Activated B cell treated with CpG ODN at 0.5 μM for 24 hours (primary cell): ENCODE measurements around the gene CARD18. TPM values are rescaled to one million over a fixed set of nuclear protein-coding genes. Genes with fewer than 3 reads are reported as not detected.

Experiments
- ATAC-seq: fragments of 200-7000 bp; cut with Tn5 transposase; one replicate; pipeline ENCODE4 v1.10.0; 2021; ENCODE audit warnings: low read depth, mild to moderate bottlenecking, moderate library complexity
- CTCF ChIA-PET: fragments of 350-600 bp; sonication (Branson Sonifier 250); formaldehyde crosslinking; loops from one replicate; lab custom pipeline; 2021; ENCODE audit warnings: antibody characterized with exemption; lab: Charles Lee
- POLR2A ChIA-PET: fragments of 350-600 bp; sonication (Branson Sonifier 250); formaldehyde crosslinking; loops from one replicate; lab custom pipeline; 2021; ENCODE audit warnings: antibody characterized with exemption; lab: Charles Lee
- DNase-seq: peaks from one replicate; pipeline ENCODE4 v3.0.0; 2022
- H3K27ac Mint-ChIP-seq: one replicate; pipeline ENCODE4 v1.8.0; 2020; ENCODE audit warnings: mixed read lengths
- H3K27me3 Mint-ChIP-seq: one replicate; pipeline ENCODE4 v1.8.0; 2021; ENCODE audit warnings: mixed read lengths
- H3K36me3 Mint-ChIP-seq: one replicate; pipeline ENCODE4 v1.8.0; 2021; ENCODE audit warnings: low read depth, mixed read lengths
- H3K4me1 Mint-ChIP-seq: one replicate; pipeline ENCODE4 v1.8.0; 2021; ENCODE audit warnings: mixed read lengths
- H3K4me3 Mint-ChIP-seq: one replicate; pipeline ENCODE4 v1.8.0; 2020; ENCODE audit warnings: mild to moderate bottlenecking, mixed read lengths
- H3K9me3 Mint-ChIP-seq: one replicate; pipeline ENCODE4 v1.8.0; 2020; ENCODE audit warnings: mixed read lengths
- intact Hi-C: fragments of 100-400 bp; cut with micrococcal nuclease; formaldehyde crosslinking; loops from one replicate; pipeline ENCODE4 v1.15.1; 2024
- total RNA-seq: library from RNA; stranded (reverse); gene quantifications from 2 replicates; pipeline ENCODE4 v1.2.3, GENCODE V29; 2022
- TF ChIP-seq, protein P1 (sequence below): fragments of 200-600 bp; IDR thresholded peaks from one replicate; pipeline ENCODE4 v1.8.0; 2022; ENCODE audit warnings: antibody characterized with exemption, mild to moderate bottlenecking

The CARD18 gene
- total RNA-seq, 1 donor from 2014 or later = not detected

DNA sequence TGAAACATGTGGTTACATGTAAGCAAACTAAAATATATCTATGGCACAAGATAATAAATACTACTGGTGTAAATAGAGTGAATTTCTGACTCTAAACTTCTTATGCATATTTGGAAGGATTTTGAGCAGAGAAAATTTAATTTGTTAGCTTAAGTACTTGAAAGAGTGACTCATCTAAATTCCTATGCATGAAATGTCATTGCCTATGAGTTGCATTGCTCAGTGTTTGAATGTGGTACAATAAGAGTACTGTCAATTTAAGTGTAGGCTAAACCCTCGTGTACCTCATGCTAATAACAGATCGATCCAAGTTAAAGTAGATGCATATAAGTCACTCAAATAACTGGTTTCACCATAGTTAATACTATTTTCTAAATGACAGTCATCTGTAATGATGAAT is 5.3 kb upstream of the CARD18 start:
- peaks cover 1% of the 10 kb centered on the region for H3K27me3 Mint-ChIP-seq
- H3K27ac Mint-ChIP-seq = no peak overlapping the region
- DNase-seq (no peak), ATAC-seq (no peak)
- TF ChIP-seq, protein P1, sequence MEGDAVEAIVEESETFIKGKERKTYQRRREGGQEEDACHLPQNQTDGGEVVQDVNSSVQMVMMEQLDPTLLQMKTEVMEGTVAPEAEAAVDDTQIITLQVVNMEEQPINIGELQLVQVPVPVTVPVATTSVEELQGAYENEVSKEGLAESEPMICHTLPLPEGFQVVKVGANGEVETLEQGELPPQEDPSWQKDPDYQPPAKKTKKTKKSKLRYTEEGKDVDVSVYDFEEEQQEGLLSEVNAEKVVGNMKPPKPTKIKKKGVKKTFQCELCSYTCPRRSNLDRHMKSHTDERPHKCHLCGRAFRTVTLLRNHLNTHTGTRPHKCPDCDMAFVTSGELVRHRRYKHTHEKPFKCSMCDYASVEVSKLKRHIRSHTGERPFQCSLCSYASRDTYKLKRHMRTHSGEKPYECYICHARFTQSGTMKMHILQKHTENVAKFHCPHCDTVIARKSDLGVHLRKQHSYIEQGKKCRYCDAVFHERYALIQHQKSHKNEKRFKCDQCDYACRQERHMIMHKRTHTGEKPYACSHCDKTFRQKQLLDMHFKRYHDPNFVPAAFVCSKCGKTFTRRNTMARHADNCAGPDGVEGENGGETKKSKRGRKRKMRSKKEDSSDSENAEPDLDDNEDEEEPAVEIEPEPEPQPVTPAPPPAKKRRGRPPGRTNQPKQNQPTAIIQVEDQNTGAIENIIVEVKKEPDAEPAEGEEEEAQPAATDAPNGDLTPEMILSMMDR = no peak
- intact Hi-C loops = no loop called here
- H3K9me3 Mint-ChIP-seq = no peaks in the 10 kb centered on the region
- no peaks in the 10 kb centered on the region for H3K4me1 Mint-ChIP-seq
- CTCF ChIA-PET = no interaction called here
- H3K36me3 Mint-ChIP-seq = no peaks in the 10 kb centered on the region
- POLR2A ChIA-PET = no interaction called here
- no peak overlapping the region for H3K4me3 Mint-ChIP-seq

DNA sequence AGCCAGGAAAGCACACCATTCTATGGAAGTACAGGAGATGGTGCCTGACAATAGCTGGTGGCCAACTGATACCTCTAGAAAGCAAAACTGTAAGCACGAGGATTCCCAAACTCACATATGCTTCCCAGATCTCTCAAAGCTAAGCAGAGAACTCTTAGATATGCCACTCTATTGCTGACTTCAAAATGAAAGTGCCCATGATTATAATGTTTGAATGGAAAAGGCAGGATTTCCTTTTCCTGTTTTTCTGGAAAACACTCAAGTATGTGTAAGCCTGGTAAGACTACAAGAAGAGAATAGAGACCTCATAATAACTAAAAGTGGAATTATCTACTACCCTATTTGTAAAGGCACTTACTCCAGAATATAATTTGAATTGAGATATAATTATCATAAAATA is 2.6 kb upstream of the CARD18 start:
- H3K27ac Mint-ChIP-seq = no peak overlapping the region
- intact Hi-C loops = no loop called here
- no peaks in the 10 kb centered on the region for H3K4me1 Mint-ChIP-seq
- no peak overlapping the region for H3K4me3 Mint-ChIP-seq
- ATAC-seq (no peak), DNase-seq (no peak)
- ChIA-PET CTCF (no interaction called here), POLR2A (no interaction called here)
- no peaks in the 10 kb centered on the region for H3K36me3 Mint-ChIP-seq
- TF ChIP-seq, protein P1 = no peak
- H3K9me3 Mint-ChIP-seq = no peaks in the 10 kb centered on the region
- peaks cover 1% of the 10 kb centered on the region for H3K27me3 Mint-ChIP-seq

DNA sequence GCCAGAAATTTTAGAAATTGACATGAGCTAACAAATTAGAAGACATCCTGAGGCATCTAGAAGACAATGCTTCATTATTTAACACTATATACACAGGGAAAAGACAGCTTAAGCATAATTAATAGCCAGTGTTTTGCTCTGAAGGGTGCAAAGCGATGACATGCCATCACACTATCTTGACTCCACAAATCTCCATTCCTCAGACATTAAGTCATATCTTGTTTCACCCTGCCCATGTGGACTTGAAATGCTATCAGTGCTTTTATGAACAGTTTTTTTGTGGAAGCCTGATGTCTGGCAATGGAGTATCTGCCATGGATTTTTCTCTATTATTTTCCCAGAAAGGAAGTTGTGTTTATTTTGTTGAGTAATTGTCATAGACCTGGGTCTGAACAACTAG is 2.3 kb downstream of the CARD18 start:
- intact Hi-C loops = no loop called here
- Mint-ChIP-seq H3K4me3 (no peak overlapping the region), H3K27ac (no peak overlapping the region), H3K9me3 (peaks cover 2% of the 10 kb centered on the region), H3K27me3 (no peaks in the 10 kb centered on the region), H3K4me1 (no peaks in the 10 kb centered on the region), H3K36me3 (no peaks in the 10 kb centered on the region)
- no peak for ATAC-seq
- TF ChIP-seq, protein P1 = no peak
- CTCF ChIA-PET = no interaction called here
- no peak for DNase-seq
- POLR2A ChIA-PET = no interaction called here

DNA sequence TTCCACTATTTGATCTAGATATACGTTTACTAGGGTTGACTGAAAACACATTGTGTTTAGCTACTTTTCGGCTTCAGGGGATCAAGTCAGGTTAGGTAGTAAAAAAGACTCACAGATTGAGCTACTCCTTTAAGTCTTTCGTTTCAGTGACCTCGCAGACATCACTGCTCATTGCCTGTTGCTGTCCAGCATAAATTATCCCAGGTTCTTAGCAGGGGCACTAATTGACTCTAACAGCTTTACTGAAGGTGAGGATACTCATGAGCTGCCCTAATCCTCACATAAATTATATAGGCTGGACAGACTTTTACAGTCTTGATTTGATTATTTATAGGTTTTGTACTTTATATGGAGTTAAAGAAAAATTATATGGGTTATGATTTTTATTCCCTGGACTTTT is 3.7 kb downstream of the CARD18 start:
- Mint-ChIP-seq H3K27ac (no peak overlapping the region), H3K4me1 (no peaks in the 10 kb centered on the region), H3K4me3 (no peak overlapping the region), H3K27me3 (no peaks in the 10 kb centered on the region), H3K9me3 (peaks cover 8% of the 10 kb centered on the region), H3K36me3 (no peaks in the 10 kb centered on the region)
- TF ChIP-seq, protein P1 = no peak
- ChIA-PET CTCF (no interaction called here), POLR2A (interaction anchor here (1.3 kb wide), 1 partner anchor 10 kb away, joined by 3 read pairs; no protein-coding TSS in a partner anchor)
- no peak for DNase-seq
- intact Hi-C loops = no loop called here
- ATAC-seq = no peak

DNA sequence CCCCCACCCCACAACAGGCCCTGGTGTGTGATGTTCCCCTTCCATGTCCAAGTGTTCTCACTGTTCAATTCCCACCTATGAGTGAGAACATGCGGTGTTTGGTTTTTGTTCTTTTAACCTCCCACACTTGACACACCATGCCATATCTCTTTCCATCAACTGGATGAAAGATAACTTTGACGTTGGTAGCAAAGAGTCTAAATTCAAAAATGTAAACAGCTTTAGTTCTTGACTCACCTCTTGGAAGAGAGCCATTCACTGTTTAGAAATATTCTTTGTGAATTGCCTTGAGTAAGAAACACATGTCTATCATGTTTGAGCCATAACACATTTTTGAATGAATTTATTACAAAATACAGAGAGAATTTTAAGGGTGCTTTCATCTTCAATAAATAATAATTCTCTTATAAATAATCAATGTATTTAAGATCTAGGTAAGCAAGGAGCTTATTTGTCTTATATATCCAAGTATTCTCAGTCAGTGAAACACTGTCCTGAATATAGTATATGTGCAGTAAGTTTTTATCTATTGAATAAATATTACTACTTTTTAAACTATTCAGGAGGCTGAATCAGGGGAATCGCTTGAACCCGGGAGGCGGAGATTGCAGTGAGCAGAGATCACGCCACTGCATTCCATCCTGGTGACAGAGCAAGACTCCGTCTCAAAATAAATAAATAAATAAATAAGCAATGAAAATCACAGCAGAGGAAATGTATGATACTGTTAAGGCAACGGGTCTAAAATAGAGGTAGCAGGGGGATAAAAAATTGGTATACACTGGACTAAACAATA is 6.7 kb downstream of the CARD18 start:
- no peaks in the 10 kb centered on the region for H3K27me3 Mint-ChIP-seq
- DNase-seq (no peak), ATAC-seq (no peak)
- peaks cover 10% of the 10 kb centered on the region for H3K9me3 Mint-ChIP-seq
- intact Hi-C loops = no loop called here
- TF ChIP-seq, protein P1 = no peak
- no peaks in the 10 kb centered on the region for H3K4me1 Mint-ChIP-seq
- no peaks in the 10 kb centered on the region for H3K36me3 Mint-ChIP-seq
- ChIA-PET POLR2A (no interaction called here), CTCF (no interaction called here)
- H3K4me3 Mint-ChIP-seq = no peak overlapping the region
- H3K27ac Mint-ChIP-seq = no peak overlapping the region
